ENCODE data around the gene HOXB5. TPM values are rescaled to one million over a fixed set of nuclear protein-coding genes. Genes with fewer than 3 reads are reported as not detected.
A peak's percentile ranks its signal among the peaks of the same experiment; 100 is the strongest.

Gene HOXB5
- total and polyA plus RNA-seq, 2 of the 4 experiments (the other 2 are of a cell fraction) = 0.54 to 18.0 TPM

DNA sequence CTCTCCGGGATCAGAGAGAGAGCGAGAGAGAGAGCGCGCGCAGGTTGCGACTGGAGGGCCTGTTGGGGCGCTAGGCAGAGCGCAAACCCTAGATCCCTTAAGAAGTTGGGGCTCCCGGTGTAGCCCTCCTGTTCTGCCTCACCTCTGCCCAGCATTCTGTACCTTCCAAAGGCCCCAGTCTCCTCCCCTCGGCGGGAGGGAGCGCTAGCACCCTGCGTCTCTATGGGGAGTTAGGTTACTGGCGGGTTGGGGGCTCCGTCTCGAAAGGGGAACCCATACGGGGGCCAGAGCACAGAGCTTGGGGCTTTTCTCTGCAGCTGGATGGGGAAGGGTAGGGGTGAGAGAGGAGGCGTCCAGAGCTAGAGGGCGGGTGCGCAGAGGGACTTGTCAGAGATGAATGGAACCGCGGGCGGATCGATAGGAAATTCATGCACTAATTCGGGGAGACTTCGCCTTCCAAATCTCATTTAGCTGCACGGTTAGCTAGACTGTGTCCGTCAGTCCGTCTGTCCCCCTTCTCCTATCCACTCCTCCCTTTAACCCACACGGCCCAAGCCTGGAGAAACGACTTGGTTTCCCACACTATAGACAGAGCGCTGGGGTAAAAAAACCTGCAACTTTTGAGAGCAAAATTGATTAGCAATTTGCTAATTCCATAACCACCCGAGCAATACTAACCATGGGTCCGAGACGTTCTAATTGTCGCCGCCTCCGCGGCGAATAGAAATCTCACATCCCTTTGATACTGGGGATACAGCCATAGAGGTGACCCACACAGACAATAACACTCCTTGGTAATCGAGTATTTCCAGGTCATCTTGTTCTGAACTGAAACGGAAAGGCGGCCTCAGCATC lies 14.7 kb downstream of the HOXB5 start (continued):
- no peak for TF ChIP-seq POLR2A (IDR thresholded peaks at IDR 0.05; ENCODE audit: low read depth, low read length)
- TF ChIP-seq RCOR1 (IDR thresholded peaks at IDR 0.05; ENCODE audit: insufficient replicate concordance, low read length) = no peak

DNA sequence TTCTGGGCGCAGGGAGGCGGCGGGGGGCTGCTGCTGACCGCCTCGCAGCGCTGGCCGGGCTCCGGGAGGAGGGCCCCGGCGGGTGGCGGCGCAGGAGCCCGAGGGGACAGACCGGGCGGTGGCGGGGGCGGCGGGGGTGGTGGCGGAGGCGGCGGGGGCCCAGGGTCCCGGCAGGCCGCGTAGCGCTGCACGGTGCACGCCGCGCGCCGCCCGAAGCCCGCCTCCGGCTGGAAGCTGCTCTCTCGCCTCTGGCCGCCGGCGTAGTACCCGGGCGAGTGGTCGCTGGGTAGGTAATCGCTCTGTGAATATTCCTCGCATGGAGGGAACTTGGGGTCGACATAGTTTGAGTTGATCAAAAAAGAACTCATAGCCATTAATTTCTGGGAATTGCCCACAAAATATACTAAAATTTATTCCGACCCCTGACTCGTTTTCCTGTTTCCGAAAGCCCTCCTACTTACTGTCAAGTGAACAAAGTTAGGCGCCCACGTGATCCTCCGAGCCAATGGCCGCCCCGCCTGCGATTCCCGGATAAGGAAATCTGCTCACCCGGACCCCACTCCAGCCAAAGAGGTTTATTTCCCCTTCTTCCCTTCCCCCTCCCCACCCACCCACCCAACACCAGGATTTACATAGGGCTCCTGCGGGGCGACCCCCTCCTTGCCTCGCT lies 15.5 kb downstream of the HOXB5 start, which contains the start of gene HOXB4:
Gene HOXB4 (minus strand): TSS at position 405 of the 670 bp plus-strand sequence. CDS start 31 bp downstream, at position 374.
- no TSS peak for BruUV-seq (replicated peaks)
- TF ChIP-seq, protein P1, sequence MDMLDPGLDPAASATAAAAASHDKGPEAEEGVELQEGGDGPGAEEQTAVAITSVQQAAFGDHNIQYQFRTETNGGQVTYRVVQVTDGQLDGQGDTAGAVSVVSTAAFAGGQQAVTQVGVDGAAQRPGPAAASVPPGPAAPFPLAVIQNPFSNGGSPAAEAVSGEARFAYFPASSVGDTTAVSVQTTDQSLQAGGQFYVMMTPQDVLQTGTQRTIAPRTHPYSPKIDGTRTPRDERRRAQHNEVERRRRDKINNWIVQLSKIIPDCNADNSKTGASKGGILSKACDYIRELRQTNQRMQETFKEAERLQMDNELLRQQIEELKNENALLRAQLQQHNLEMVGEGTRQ (IDR thresholded peaks at IDR 0.05; ENCODE audit: low read depth, low read length) = peak; percentile 96
- no peak for TF ChIP-seq RFX5 (IDR thresholded peaks at IDR 0.05; ENCODE audit: low read depth, low read length)
- peak within 1 kb of the TSS; percentile 93 for H3K4me2 ChIP-seq (ENCODE audit: low read depth, low read length)
- H3K18ac ChIP-seq (ENCODE audit: low read depth, low read length) = peak within 1 kb of the TSS; percentile 93
- CTCF ChIA-PET = interaction anchor here (0.6 to 0.7 kb wide), 2 partner anchors 121 to 246 kb away, joined by 3 to 6 read pairs; no protein-coding TSS in a partner anchor
- peak within 1 kb of the TSS; percentile 99 for H3K27ac ChIP-seq (ENCODE audit: insufficient read depth, low read length)
- WGBS, 2 experiments (ENCODE audit: extremely low coverage in 2 of 2, insufficient read length in 1 of 2) = 0% methylated on average over 14 of the region's 58 CpGs; no CpG with 5 or more reads in 1 of the 2 experiments
- H4K8ac ChIP-seq (ENCODE audit: low read depth in 2 of 2, low read length in 2 of 2) = peak within 1 kb of the TSS; percentile 93 to 94
- no peaks in the 10 kb centered on the region for H3K9me3 ChIP-seq (ENCODE audit: control insufficient read depth, insufficient read depth, low read length)
- peak within 1 kb of the TSS; percentile 63; the same call in 2 of the 3 replicates for H2BK15ac ChIP-seq (ENCODE audit: low read depth, low read length)
- peak within 1 kb of the TSS; percentile 69 for H3K4me3 ChIP-seq (ENCODE audit: insufficient read depth, low read depth, low read length)
- H3K23ac ChIP-seq (ENCODE audit: low read depth, low read length) = peak within 1 kb of the TSS; percentile 100
- H2AFZ ChIP-seq (replicated peaks; ENCODE audit: low read length, poor library complexity) = peak within 1 kb of the TSS; percentile 71
- peak within 1 kb of the TSS; percentile 93 for H4K5ac ChIP-seq (ENCODE audit: low read depth, low read length)
- peak within 1 kb of the TSS; percentile 93 for H4K91ac ChIP-seq (ENCODE audit: insufficient read depth, low read depth, low read length)
- H3K27me3 ChIP-seq (ENCODE audit: control insufficient read depth, insufficient read depth, low read length) = no peaks in the 10 kb centered on the region
- intact Hi-C loops (cut with micrococcal nuclease) = no loop called here
- H3K56ac ChIP-seq (ENCODE audit: extremely low read depth, insufficient read depth, low read length) = peak within 1 kb of the TSS; percentile 99
- H2BK20ac ChIP-seq (ENCODE audit: low read depth, low read length) = peak within 1 kb of the TSS; percentile 61
- peak within 1 kb of the TSS; percentile 97 for H3K14ac ChIP-seq (replicated peaks; ENCODE audit: low read depth, low read length)
- H3K36me3 ChIP-seq (ENCODE audit: control insufficient read depth, insufficient read depth, low read length) = peaks cover 36% of the 10 kb centered on the region
- peak within 1 kb of the TSS; percentile 87 for H2AK5ac ChIP-seq (ENCODE audit: low read depth, low read length)
- peaks cover 9% of the 10 kb centered on the region for H3K4me1 ChIP-seq (ENCODE audit: control insufficient read depth, insufficient read depth, low read length)
- peak within 1 kb of the TSS; percentile 99 for H2BK5ac ChIP-seq (ENCODE audit: low read depth, low read length, poor library complexity, severe bottlenecking)
- no peaks in the 10 kb centered on the region for H3K9me1 ChIP-seq (ENCODE audit: insufficient read depth, low read length)
- dilution Hi-C loops (cut with HindIII; ENCODE audit: low sequenced_read_pairs, unreplicated experiment) = no loop called here
- no peaks in the 10 kb centered on the region for H3K79me1 ChIP-seq (ENCODE audit: low read depth in 1 of 2, low read length in 2 of 2)
- POLR2A ChIA-PET (ENCODE audit: unreplicated experiment) = interaction anchor here (0.5 to 1.7 kb wide), 2 partner anchors 31 to 43 kb away, joined by 4 to 7 read pairs; no protein-coding TSS in a partner anchor
- in situ Hi-C loops (cut with MboI; ENCODE audit: low sequenced_read_pairs) = no loop called here
- H2BK120ac ChIP-seq (ENCODE audit: low read depth, low read length) = peak within 1 kb of the TSS; percentile 93
- peak within 1 kb of the TSS; percentile 97 for H3K9ac ChIP-seq (ENCODE audit: low read depth, low read length)
- H2AK9ac ChIP-seq (replicated peaks; ENCODE audit: low read depth, low read length, poor library complexity) = peak within 1 kb of the TSS; percentile 90
- peaks cover 5% of the 10 kb centered on the region for H4K20me1 ChIP-seq (ENCODE audit: insufficient read depth, low read length)
- peak within 1 kb of the TSS; percentile 97 for H3K4ac ChIP-seq (ENCODE audit: low read depth, low read length)
- DNase-seq (peak; percentile 88), ATAC-seq (ENCODE audit: low read depth) (peak; percentile 25)
